ENCODE measurements around the gene PTPRT. TPM values are rescaled to one million over a fixed set of nuclear protein-coding genes. Genes with fewer than 3 reads are reported as not detected.
"Not testable (repeated sequence)": the region's sequence is repeated elsewhere in the genome, so short reads cannot be mapped to it uniquely, and the experiment has no call there.

The PTPRT gene
- total RNA-seq, 2 donors from 2014 or later, result not detected

DNA sequence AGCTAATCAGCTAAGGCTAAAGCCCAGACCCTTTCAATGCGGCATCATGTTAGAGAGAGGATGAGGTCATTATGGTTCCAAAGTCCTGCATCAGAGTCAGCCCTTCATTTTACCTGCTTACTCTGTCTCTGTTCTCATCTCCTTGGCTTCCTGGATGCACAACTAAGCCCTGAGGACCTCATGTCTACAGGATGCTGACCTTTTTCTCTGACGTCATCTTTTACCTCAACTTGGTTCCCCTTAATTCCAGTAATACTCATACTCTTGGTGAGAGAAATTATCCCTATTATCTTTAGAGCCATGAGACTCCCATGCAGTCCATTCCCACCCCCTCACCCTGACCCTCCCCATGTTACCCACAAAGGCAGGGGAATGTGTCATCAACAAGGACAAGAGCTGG lies 935.0 kb downstream of the PTPRT start:
- Histone ChIP-seq H3K4me1 (ENCODE audit: control insufficient read depth in 1 of 2, low read depth in 2 of 2) (no peaks in the 10 kb centered on the region), H3K9me3 (no peaks in the 10 kb centered on the region), H3K36me3 (no peaks in the 10 kb centered on the region), H3K27me3 (replicated peaks; ENCODE audit: insufficient read depth) (no peaks in the 10 kb centered on the region), H3K27ac (no peak overlapping the region), H3K4me3 (no peak overlapping the region)
- DNase-seq (ENCODE audit: low spot score), result no peak
- TF ChIP-seq, protein P1, sequence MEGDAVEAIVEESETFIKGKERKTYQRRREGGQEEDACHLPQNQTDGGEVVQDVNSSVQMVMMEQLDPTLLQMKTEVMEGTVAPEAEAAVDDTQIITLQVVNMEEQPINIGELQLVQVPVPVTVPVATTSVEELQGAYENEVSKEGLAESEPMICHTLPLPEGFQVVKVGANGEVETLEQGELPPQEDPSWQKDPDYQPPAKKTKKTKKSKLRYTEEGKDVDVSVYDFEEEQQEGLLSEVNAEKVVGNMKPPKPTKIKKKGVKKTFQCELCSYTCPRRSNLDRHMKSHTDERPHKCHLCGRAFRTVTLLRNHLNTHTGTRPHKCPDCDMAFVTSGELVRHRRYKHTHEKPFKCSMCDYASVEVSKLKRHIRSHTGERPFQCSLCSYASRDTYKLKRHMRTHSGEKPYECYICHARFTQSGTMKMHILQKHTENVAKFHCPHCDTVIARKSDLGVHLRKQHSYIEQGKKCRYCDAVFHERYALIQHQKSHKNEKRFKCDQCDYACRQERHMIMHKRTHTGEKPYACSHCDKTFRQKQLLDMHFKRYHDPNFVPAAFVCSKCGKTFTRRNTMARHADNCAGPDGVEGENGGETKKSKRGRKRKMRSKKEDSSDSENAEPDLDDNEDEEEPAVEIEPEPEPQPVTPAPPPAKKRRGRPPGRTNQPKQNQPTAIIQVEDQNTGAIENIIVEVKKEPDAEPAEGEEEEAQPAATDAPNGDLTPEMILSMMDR (IDR thresholded peaks at IDR 0.05), result no peak
- ATAC-seq (ENCODE audit: insufficient number of reproducible peaks, low FRiP score, low read depth), result no peak

DNA sequence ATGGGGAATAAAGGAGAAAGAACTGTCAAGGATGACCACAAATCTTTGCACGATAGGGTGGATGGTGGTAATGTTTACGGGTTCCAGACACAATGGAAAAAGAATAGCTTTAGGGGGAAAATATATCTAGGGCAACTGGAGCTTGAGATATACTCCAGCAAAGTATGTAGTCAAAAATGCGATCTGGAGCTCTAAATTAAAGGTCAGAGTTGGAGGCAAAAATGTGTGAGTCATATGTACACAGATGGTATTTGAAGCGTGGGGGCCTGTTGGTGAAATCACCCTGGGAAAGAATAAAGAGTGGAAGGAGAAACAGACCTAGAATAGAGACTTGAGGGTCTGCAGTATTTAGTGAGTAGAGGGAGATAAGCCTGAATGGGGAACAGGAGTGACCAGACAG lies 937.6 kb downstream of the PTPRT start:
- Histone ChIP-seq H3K27ac (no peak overlapping the region), H3K27me3 (replicated peaks; ENCODE audit: insufficient read depth) (no peaks in the 10 kb centered on the region), H3K4me1 (ENCODE audit: control insufficient read depth in 1 of 2, low read depth in 2 of 2) (no peaks in the 10 kb centered on the region), H3K4me3 (no peak overlapping the region), H3K36me3 (no peaks in the 10 kb centered on the region), H3K9me3 (no peaks in the 10 kb centered on the region)
- ATAC-seq (ENCODE audit: insufficient number of reproducible peaks, low FRiP score, low read depth) (no peak), DNase-seq (ENCODE audit: low spot score) (no peak)
- TF ChIP-seq, protein P1 (IDR thresholded peaks at IDR 0.05), result no peak

DNA sequence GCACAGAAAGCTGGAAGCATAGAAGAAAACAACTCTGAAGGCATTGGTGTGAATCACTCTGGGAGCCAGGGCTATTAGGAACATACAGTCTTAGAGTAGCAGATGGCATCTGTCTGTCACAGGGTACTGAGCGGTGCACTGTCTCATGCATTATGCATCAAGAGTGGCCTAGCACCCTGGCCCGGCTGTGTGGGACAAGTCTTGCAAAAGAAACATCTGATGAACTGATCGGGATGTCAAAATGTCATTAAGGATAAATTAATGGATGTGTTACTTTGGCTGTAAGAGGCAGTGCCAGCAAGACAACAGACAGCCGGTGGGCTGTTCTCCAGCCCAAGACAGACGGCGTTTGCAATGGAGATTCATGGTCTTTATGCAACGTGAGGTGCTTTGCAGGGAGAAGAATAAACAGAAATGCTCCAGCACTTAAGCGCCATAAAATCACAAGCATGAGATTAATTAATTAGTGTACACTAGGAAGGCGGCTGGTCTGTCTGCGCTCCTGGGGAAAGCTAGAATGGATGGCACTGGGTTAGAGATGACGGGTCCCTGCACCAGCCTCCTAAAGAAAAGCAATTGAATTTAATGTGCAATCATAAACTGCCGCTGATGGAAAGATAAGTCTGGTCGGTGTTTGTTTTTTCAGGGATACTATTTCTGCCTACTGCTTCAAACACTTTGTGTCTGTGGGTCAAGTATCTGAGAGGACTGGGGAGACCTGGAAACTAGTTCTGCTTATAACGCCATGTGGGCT lies 970.9 kb downstream of the PTPRT start:
- no peaks in the 10 kb centered on the region for H3K36me3 ChIP-seq

DNA sequence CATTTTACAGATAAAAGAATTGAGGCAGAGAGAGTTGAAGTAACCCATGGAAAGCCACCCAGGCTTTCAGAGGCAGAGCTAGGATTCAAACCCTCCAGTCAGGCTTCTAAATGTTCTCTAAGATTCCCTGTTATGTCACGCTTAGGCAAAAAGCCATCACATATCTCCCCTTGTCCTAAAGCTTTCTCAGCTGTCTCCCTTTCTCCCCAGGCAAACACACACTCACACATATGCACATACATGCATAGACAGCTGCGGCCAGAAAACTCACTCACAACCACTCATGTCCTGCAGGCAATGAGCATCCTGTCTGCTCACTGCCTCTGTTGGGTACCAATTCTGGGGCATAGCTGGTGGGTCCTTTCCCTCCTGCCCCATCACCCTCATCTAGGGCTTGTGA lies 975.6 kb downstream of the PTPRT start:
- no peak for ATAC-seq (ENCODE audit: insufficient number of reproducible peaks, low FRiP score, low read depth)
- Histone ChIP-seq H3K4me1 (ENCODE audit: control insufficient read depth in 1 of 2, low read depth in 2 of 2) (no peaks in the 10 kb centered on the region), H3K27me3 (replicated peaks; ENCODE audit: insufficient read depth) (no peaks in the 10 kb centered on the region), H3K4me3 (no peak overlapping the region), H3K36me3 (no peaks in the 10 kb centered on the region), H3K27ac (no peak overlapping the region), H3K9me3 (no peaks in the 10 kb centered on the region)
- no peak for DNase-seq (ENCODE audit: low spot score)
- TF ChIP-seq, protein P1 (IDR thresholded peaks at IDR 0.05), result no peak

More for the DNA sequence above, 970.9 kb downstream of the PTPRT start:
- Histone ChIP-seq H3K27ac (no peak overlapping the region), H3K4me3 (no peak overlapping the region), H3K27me3 (replicated peaks; ENCODE audit: insufficient read depth) (no peaks in the 10 kb centered on the region), H3K9me3 (no peaks in the 10 kb centered on the region), H3K4me1 (ENCODE audit: control insufficient read depth in 1 of 2, low read depth in 2 of 2) (no peaks in the 10 kb centered on the region)
- TF ChIP-seq, protein P1 (IDR thresholded peaks at IDR 0.05), result no peak
- DNase-seq (ENCODE audit: low spot score) (no peak), ATAC-seq (ENCODE audit: insufficient number of reproducible peaks, low FRiP score, low read depth) (no peak)

DNA sequence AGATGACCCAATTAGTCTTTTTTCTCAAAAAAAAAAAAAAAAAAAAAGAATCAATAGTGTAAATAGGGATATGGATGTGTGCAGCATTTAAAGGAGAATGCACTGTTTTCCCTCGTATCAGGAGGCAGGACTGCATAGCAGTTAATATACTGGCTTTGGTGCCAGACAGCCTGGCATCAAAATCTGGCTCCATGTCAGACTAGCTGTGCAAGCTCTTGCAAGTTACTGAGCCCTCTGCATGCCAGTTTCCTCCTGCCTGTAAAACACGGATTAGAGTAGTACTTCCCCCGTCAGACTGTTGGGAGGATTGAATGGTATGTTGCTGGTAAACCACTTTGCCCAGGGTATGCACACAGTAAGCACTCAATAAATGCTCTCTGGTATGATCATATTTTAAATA lies 977.3 kb downstream of the PTPRT start:
- Histone ChIP-seq H3K36me3 (no peaks in the 10 kb centered on the region), H3K27me3 (replicated peaks; ENCODE audit: insufficient read depth) (no peaks in the 10 kb centered on the region), H3K4me1 (ENCODE audit: control insufficient read depth in 1 of 2, low read depth in 2 of 2) (no peaks in the 10 kb centered on the region), H3K4me3 (no peak overlapping the region), H3K27ac (no peak overlapping the region), H3K9me3 (no peaks in the 10 kb centered on the region)
- no peak for DNase-seq (ENCODE audit: low spot score)
- TF ChIP-seq, protein P1 (IDR thresholded peaks at IDR 0.05), result no peak
- no peak for ATAC-seq (ENCODE audit: insufficient number of reproducible peaks, low FRiP score, low read depth)

DNA sequence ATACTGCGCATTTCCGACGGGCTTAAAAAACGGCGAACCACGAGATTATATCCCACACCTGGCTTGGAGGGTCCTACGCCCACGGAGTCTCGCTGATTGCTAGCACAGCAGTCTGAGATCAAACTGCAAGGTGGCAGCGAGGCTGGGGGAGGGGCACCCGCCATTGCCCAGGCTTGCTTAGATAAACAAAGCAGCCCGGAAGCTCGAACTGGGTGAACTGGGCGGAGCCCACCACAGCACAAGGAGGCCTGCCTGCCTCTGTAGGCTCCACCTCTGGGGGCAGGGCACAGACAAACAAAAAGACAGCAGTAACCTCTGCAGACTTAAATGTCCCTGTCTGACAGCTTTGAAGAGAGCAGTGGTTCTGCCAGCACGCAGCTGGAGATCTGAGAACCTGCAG lies 983.1 kb downstream of the PTPRT start:
- not testable (repeated sequence) for H3K27me3 ChIP-seq (replicated peaks; ENCODE audit: insufficient read depth); H3K27ac ChIP-seq; DNase-seq (ENCODE audit: low spot score); H3K4me1 ChIP-seq (ENCODE audit: control insufficient read depth in 1 of 2, low read depth in 2 of 2); ATAC-seq (ENCODE audit: insufficient number of reproducible peaks, low FRiP score, low read depth); H3K4me3 ChIP-seq; H3K36me3 ChIP-seq; H3K9me3 ChIP-seq
